ENCODE measurements around the gene TBRG4.

TBRG4 gene

GRCh38 chr7:45103958-45104843 lies 7.3 kb downstream of the TBRG4 start:
- H2AFZ ChIP-seq (ENCODE audit: low read depth, low read length): no peak overlapping the region
- H3K27ac ChIP-seq (ENCODE audit: low read length): no peak overlapping the region
- no peaks in the 10 kb centered on the region for H3K27me3 ChIP-seq (ENCODE audit: insufficient read depth, low read length, poor library complexity)
- H3K4me1 ChIP-seq (ENCODE audit: insufficient read depth, low read length): peaks cover 23% of the 10 kb centered on the region
- no peaks in the 10 kb centered on the region for H3K9me3 ChIP-seq (ENCODE audit: insufficient read depth, low read length, severe bottlenecking)
- no peak overlapping the region for H3K4me2 ChIP-seq (ENCODE audit: insufficient read depth, low read length)
- no peak for TF ChIP-seq EZH2 (IDR thresholded peaks at IDR 0.05; ENCODE audit: borderline replicate concordance, low read depth, low read length, severe bottlenecking)
- TF ChIP-seq, protein P1, sequence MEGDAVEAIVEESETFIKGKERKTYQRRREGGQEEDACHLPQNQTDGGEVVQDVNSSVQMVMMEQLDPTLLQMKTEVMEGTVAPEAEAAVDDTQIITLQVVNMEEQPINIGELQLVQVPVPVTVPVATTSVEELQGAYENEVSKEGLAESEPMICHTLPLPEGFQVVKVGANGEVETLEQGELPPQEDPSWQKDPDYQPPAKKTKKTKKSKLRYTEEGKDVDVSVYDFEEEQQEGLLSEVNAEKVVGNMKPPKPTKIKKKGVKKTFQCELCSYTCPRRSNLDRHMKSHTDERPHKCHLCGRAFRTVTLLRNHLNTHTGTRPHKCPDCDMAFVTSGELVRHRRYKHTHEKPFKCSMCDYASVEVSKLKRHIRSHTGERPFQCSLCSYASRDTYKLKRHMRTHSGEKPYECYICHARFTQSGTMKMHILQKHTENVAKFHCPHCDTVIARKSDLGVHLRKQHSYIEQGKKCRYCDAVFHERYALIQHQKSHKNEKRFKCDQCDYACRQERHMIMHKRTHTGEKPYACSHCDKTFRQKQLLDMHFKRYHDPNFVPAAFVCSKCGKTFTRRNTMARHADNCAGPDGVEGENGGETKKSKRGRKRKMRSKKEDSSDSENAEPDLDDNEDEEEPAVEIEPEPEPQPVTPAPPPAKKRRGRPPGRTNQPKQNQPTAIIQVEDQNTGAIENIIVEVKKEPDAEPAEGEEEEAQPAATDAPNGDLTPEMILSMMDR (IDR thresholded peaks at IDR 0.05; ENCODE audit: borderline replicate concordance, extremely low read depth, low read length, poor library complexity, severe bottlenecking): no peak
- peaks cover 100% of the 10 kb centered on the region for H3K36me3 ChIP-seq (ENCODE audit: insufficient read depth, low read length)
- H3K9ac ChIP-seq (ENCODE audit: low read depth, low read length): no peak overlapping the region
- DNase-seq (no peak), ATAC-seq (ENCODE audit: insufficient read depth, low read depth) (no peak)
- peaks cover 42% of the 10 kb centered on the region for H3K79me2 ChIP-seq (ENCODE audit: insufficient read depth, low read length)
- no peak overlapping the region for H3K4me3 ChIP-seq (ENCODE audit: low read depth in 1 of 2, low read length in 2 of 2)
- H4K20me1 ChIP-seq (ENCODE audit: insufficient read depth, low read length): peaks cover 94% of the 10 kb centered on the region

DNA sequence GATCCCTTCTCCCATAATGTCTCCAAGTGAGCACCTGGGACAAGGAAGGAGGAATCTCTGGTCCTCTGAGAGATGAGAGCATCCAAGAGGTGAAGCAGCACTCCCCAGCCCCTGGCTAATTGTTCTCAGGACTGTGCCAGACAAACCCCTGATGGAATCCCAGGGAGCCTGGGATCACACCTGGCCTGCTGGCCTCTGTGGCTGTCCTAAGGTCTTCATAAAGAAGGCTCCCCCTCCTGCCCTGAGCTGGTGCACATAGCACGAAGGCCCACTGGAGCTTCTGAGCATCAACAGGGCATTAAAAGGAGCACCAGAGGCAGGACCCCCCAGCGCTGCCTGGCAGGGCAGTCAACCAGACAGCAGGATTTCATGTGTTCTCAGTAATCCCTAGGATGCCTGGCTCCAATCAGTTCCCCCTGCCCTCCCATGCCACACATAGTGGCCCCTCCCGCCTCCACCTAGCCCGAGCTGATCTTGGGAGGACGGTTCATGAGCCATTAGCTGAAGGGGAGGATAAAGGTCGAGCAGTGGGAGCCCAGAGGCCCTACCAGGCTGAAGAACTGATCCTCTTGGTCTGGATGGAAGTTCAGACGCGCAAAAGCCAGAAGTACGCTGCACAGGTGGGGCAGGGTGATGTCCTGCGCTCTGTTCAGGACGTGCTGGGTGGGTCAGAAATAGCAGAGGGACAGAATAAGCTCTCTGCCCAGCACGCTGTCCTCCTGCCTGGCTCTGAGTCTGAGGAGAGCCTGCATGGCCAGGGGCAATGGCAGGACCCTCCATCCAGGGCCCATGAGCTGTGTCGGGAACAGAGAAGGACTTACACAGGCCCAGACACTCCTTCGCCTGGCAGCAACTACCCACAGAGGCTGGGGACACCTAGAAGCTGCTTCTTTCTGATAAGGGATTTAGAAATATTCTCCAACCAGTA lies 8.4 kb downstream of the TBRG4 start:
- DNase-seq: no peak
- H3K79me2 ChIP-seq (ENCODE audit: insufficient read depth, low read length): peaks cover 30% of the 10 kb centered on the region
- H3K36me3 ChIP-seq (ENCODE audit: insufficient read depth, low read length): peaks cover 91% of the 10 kb centered on the region
- H4K20me1 ChIP-seq (ENCODE audit: insufficient read depth, low read length): peaks cover 83% of the 10 kb centered on the region
- no peak overlapping the region for H3K4me3 ChIP-seq (ENCODE audit: low read depth in 1 of 2, low read length in 2 of 2)
- H3K9ac ChIP-seq (ENCODE audit: low read depth, low read length): no peak overlapping the region
- no peak overlapping the region for H2AFZ ChIP-seq (ENCODE audit: low read depth, low read length)
- no peaks in the 10 kb centered on the region for H3K27me3 ChIP-seq (ENCODE audit: insufficient read depth, low read length, poor library complexity)
- TF ChIP-seq, protein P1 (IDR thresholded peaks at IDR 0.05; ENCODE audit: borderline replicate concordance, extremely low read depth, low read length, poor library complexity, severe bottlenecking): no peak
- TF ChIP-seq EZH2 (IDR thresholded peaks at IDR 0.05; ENCODE audit: borderline replicate concordance, low read depth, low read length, severe bottlenecking): no peak
- H3K4me1 ChIP-seq (ENCODE audit: insufficient read depth, low read length): peaks cover 12% of the 10 kb centered on the region
- no peaks in the 10 kb centered on the region for H3K9me3 ChIP-seq (ENCODE audit: insufficient read depth, low read length, severe bottlenecking)
- no peak overlapping the region for H3K4me2 ChIP-seq (ENCODE audit: insufficient read depth, low read length)
- ATAC-seq (ENCODE audit: insufficient read depth, low read depth): no peak
- H3K27ac ChIP-seq (ENCODE audit: low read length): no peak overlapping the region

GRCh38 chr7:45101748-45102147 lies 9.7 kb downstream of the TBRG4 start:
- no peak overlapping the region for H3K4me2 ChIP-seq (ENCODE audit: insufficient read depth, low read length)
- ATAC-seq (ENCODE audit: insufficient read depth, low read depth) (no peak), DNase-seq (no peak)
- H4K20me1 ChIP-seq (ENCODE audit: insufficient read depth, low read length): peaks cover 70% of the 10 kb centered on the region
- no peak overlapping the region for H3K9ac ChIP-seq (ENCODE audit: low read depth, low read length)
- H3K9me3 ChIP-seq (ENCODE audit: insufficient read depth, low read length, severe bottlenecking): no peaks in the 10 kb centered on the region
- H3K4me1 ChIP-seq (ENCODE audit: insufficient read depth, low read length): peaks cover 1% of the 10 kb centered on the region; the same call in 1 of the 2 replicates
- H2AFZ ChIP-seq (ENCODE audit: low read depth, low read length): no peak overlapping the region
- H3K4me3 ChIP-seq (ENCODE audit: low read depth in 1 of 2, low read length in 2 of 2): no peak overlapping the region
- TF ChIP-seq, protein P1 (IDR thresholded peaks at IDR 0.05; ENCODE audit: borderline replicate concordance, extremely low read depth, low read length, poor library complexity, severe bottlenecking): no peak
- no peaks in the 10 kb centered on the region for H3K27me3 ChIP-seq (ENCODE audit: insufficient read depth, low read length, poor library complexity)
- peaks cover 78% of the 10 kb centered on the region for H3K36me3 ChIP-seq (ENCODE audit: insufficient read depth, low read length)
- H3K27ac ChIP-seq (ENCODE audit: low read length): no peak overlapping the region
- H3K79me2 ChIP-seq (ENCODE audit: insufficient read depth, low read length): peaks cover 17% of the 10 kb centered on the region
